CD8-positive, alpha-beta memory T cell (primary cell): Measurements from ENCODE around the gene WWP2. TPM values are rescaled to one million over a fixed set of nuclear protein-coding genes. Genes with fewer than 3 reads are reported as not detected.

Source experiments
- CTCF ChIA-PET: fragments of 350-600 bp; sonication (Branson Sonifier 250); formaldehyde crosslinking; loops from one replicate; lab custom pipeline; 2021; ENCODE audit warnings: antibody characterized with exemption; lab: Charles Lee
- POLR2A ChIA-PET: fragments of 350-600 bp; sonication (Branson Sonifier 250); formaldehyde crosslinking; loops from one replicate; lab custom pipeline; 2021; ENCODE audit warnings: antibody characterized with exemption; lab: Charles Lee
- DNase-seq, 5 donors: peaks; one replicate each; pipeline versions ENCODE4 v3.0.0 to v3.0.0-alpha.2; 2020 to 2022; ENCODE audit warnings: mixed read lengths in 1 of 5
- H3K27ac ChIP-seq: one replicate; pipeline ENCODE4 v1.7.0; 2013; ENCODE audit warnings: low read depth, mild to moderate bottlenecking, low read length, moderate library complexity
- H3K27me3 ChIP-seq: 2 replicates; pipeline ENCODE4 v1.7.0; 2013; ENCODE audit warnings: low read length, mild to moderate bottlenecking; ENCODE audit not compliant: insufficient read depth, poor library complexity, severe bottlenecking
- H3K36me3 ChIP-seq: 2 replicates; pipeline ENCODE4 v1.7.0; 2013; ENCODE audit warnings: mild to moderate bottlenecking, low read length, moderate library complexity; ENCODE audit not compliant: insufficient read depth
- H3K4me1 ChIP-seq: 2 replicates; pipeline ENCODE4 v1.7.0; 2013; ENCODE audit warnings: mild to moderate bottlenecking, low read length, moderate library complexity; ENCODE audit not compliant: insufficient read depth
- H3K4me3 ChIP-seq: 2 replicates; pipeline ENCODE4 v1.7.0; 2013; ENCODE audit warnings: mild to moderate bottlenecking, low read length
- H3K9me3 ChIP-seq: 2 replicates; pipeline ENCODE4 v1.7.0; 2013; ENCODE audit warnings: mild to moderate bottlenecking, low read length
- H3K27ac Mint-ChIP-seq, 8 donors: one replicate each; pipeline ENCODE4 v1.8.0; 2020 to 2021; ENCODE audit warnings: mixed read lengths in 8 of 8, mild to moderate bottlenecking in 6 of 8, inconsistent platforms in 3 of 8, moderate library complexity in 3 of 8
- H3K27me3 Mint-ChIP-seq, 2 donors: one replicate each; pipeline ENCODE4 v1.8.0; 2020 to 2021; ENCODE audit warnings: mixed read lengths in 2 of 2, mild to moderate bottlenecking in 1 of 2, moderate library complexity in 1 of 2
- H3K36me3 Mint-ChIP-seq, 3 donors: one replicate each; pipeline ENCODE4 v1.8.0; 2020 to 2021; ENCODE audit warnings: mixed read lengths in 3 of 3, inconsistent platforms in 1 of 3, mild to moderate bottlenecking in 1 of 3
- H3K4me1 Mint-ChIP-seq, 3 donors: one replicate each; pipeline ENCODE4 v1.8.0; 2020 to 2021; ENCODE audit warnings: mixed read lengths in 3 of 3, inconsistent platforms in 1 of 3, mild to moderate bottlenecking in 1 of 3
- H3K4me3 Mint-ChIP-seq, 7 donors: one replicate each; pipeline ENCODE4 v1.8.0; 2020 to 2021; ENCODE audit warnings: mixed read lengths in 7 of 7, mild to moderate bottlenecking in 6 of 7, moderate library complexity in 4 of 7, inconsistent platforms in 2 of 7
- H3K9me3 Mint-ChIP-seq, 5 donors: one replicate each; pipeline ENCODE4 v1.8.0; 2020 to 2022; ENCODE audit warnings: mixed read lengths in 5 of 5, mild to moderate bottlenecking in 3 of 5, moderate library complexity in 2 of 5, inconsistent platforms in 1 of 5
- polyA plus RNA-seq: library from polyadenylated mRNA; unstranded; fragments of 300-500 nt; fragmentation: Illumina TruSeq; gene quantifications from one replicate; pipeline ENCODE4 v1.2.3, GENCODE V29; 2021
- total RNA-seq, 2 experiments: library from RNA; stranded (reverse); gene quantifications; one replicate each; pipeline ENCODE4 v1.2.3, GENCODE V29; 2021

WWP2 gene
- total and polyA plus RNA-seq, 3 experiments from 2014 or later, result 41.0 to 50.6 (median 46.3) TPM

- CTCF ChIA-PET, result no interaction called here
- DNase-seq, result no peak
- no peaks in the 10 kb centered on the region for H3K9me3 ChIP-seq
- Mint-ChIP-seq H3K9me3 (no peaks in the 10 kb centered on the region), H3K4me3 (no peak overlapping the region), H3K36me3 (peaks cover 0 to 97% (median 11%) of the 10 kb centered on the region in 3 donors), H3K4me1 (no peaks in the 10 kb centered on the region), H3K27ac (peak overlapping the region in 1 of 8 donors; percentile 12), H3K27me3 (no peaks in the 10 kb centered on the region)
- no peaks in the 10 kb centered on the region for H3K4me1 ChIP-seq
- peaks cover 33% of the 10 kb centered on the region for H3K36me3 ChIP-seq
- POLR2A ChIA-PET, result no interaction called here
- H3K4me3 ChIP-seq, result no peak overlapping the region
- H3K27ac ChIP-seq, result no peak overlapping the region
- no peaks in the 10 kb centered on the region for H3K27me3 ChIP-seq
Measured at GRCh38 chr16:69936751-69937211, 174.6 kb downstream of the WWP2 start.

GRCh38 chr16:69937465-69937951 lies 175.4 kb downstream of the WWP2 start:
- ChIA-PET POLR2A (no interaction called here), CTCF (no interaction called here)
- Histone ChIP-seq H3K4me1 (no peaks in the 10 kb centered on the region), H3K27ac (no peak overlapping the region), H3K36me3 (peaks cover 33% of the 10 kb centered on the region), H3K9me3 (no peaks in the 10 kb centered on the region), H3K4me3 (no peak overlapping the region), H3K27me3 (no peaks in the 10 kb centered on the region)
- no peak for DNase-seq
- no peak overlapping the region for H3K27ac Mint-ChIP-seq
- no peaks in the 10 kb centered on the region for H3K4me1 Mint-ChIP-seq
- H3K36me3 Mint-ChIP-seq, result peaks cover 0 to 95% (median 11%) of the 10 kb centered on the region in 3 donors
- no peaks in the 10 kb centered on the region for H3K27me3 Mint-ChIP-seq
- no peak overlapping the region for H3K4me3 Mint-ChIP-seq
- no peaks in the 10 kb centered on the region for H3K9me3 Mint-ChIP-seq

GRCh38 chr16:69938981-69939820 lies 177.1 kb downstream of the WWP2 start:
- ChIA-PET CTCF (interaction anchor here (0.9 kb wide), 1 partner anchor 9 kb away, joined by 3 read pairs; no protein-coding TSS in a partner anchor), POLR2A (interaction anchor here (0.6 kb wide), 1 partner anchor 45 kb away, joined by 5 read pairs; no protein-coding TSS in a partner anchor)
- Mint-ChIP-seq H3K4me1 (no peaks in the 10 kb centered on the region), H3K4me3 (no peak overlapping the region), H3K9me3 (no peaks in the 10 kb centered on the region), H3K27me3 (no peaks in the 10 kb centered on the region), H3K27ac (peak overlapping the region in 1 of 8 donors; percentile 69), H3K36me3 (peaks cover 0 to 82% (median 7%) of the 10 kb centered on the region in 3 donors)
- no peak overlapping the region for H3K4me3 ChIP-seq
- H3K27me3 ChIP-seq, result no peaks in the 10 kb centered on the region
- peaks cover 20% of the 10 kb centered on the region for H3K36me3 ChIP-seq
- no peak overlapping the region for H3K27ac ChIP-seq
- H3K4me1 ChIP-seq, result no peaks in the 10 kb centered on the region
- no peak for DNase-seq
- no peaks in the 10 kb centered on the region for H3K9me3 ChIP-seq

- Histone ChIP-seq H3K27me3 (no peaks in the 10 kb centered on the region), H3K4me1 (no peaks in the 10 kb centered on the region), H3K27ac (no peak overlapping the region), H3K4me3 (no peak overlapping the region), H3K9me3 (no peaks in the 10 kb centered on the region), H3K36me3 (peaks cover 20% of the 10 kb centered on the region)
- H3K27me3 Mint-ChIP-seq, result no peaks in the 10 kb centered on the region
- H3K27ac Mint-ChIP-seq, result no peak overlapping the region
- H3K4me1 Mint-ChIP-seq, result no peaks in the 10 kb centered on the region
- CTCF ChIA-PET, result no interaction called here
- H3K9me3 Mint-ChIP-seq, result no peaks in the 10 kb centered on the region
- H3K36me3 Mint-ChIP-seq, result peaks cover 0 to 74% (median 7%) of the 10 kb centered on the region in 3 donors
- no peak for DNase-seq
- no peak overlapping the region for H3K4me3 Mint-ChIP-seq
- POLR2A ChIA-PET, result interaction anchor here (0.6 kb wide), 1 partner anchor 46 kb away, joined by 5 read pairs; no protein-coding TSS in a partner anchor
Measured at GRCh38 chr16:69939821-69940585, 177.9 kb downstream of the WWP2 start.

- Mint-ChIP-seq H3K27me3 (no peaks in the 10 kb centered on the region), H3K9me3 (no peaks in the 10 kb centered on the region), H3K27ac (no peak overlapping the region), H3K4me1 (no peaks in the 10 kb centered on the region), H3K4me3 (no peak overlapping the region), H3K36me3 (peaks cover 0 to 67% (median 7%) of the 10 kb centered on the region in 3 donors)
- Histone ChIP-seq H3K4me3 (no peak overlapping the region), H3K4me1 (no peaks in the 10 kb centered on the region), H3K36me3 (peaks cover 18% of the 10 kb centered on the region), H3K27me3 (no peaks in the 10 kb centered on the region), H3K27ac (no peak overlapping the region), H3K9me3 (no peaks in the 10 kb centered on the region)
- no peak for DNase-seq
- POLR2A ChIA-PET, result no interaction called here
- CTCF ChIA-PET, result no interaction called here
Measured at GRCh38 chr16:69940676-69941075, 178.5 kb downstream of the WWP2 start.

- no peak for DNase-seq
- Mint-ChIP-seq H3K27ac (peak overlapping the region in 1 of 8 donors; percentile 43), H3K9me3 (no peaks in the 10 kb centered on the region), H3K36me3 (peaks cover 0 to 59% (median 3%) of the 10 kb centered on the region in 3 donors), H3K27me3 (no peaks in the 10 kb centered on the region), H3K4me1 (no peaks in the 10 kb centered on the region), H3K4me3 (no peak overlapping the region)
- Histone ChIP-seq H3K9me3 (no peaks in the 10 kb centered on the region), H3K27ac (no peak overlapping the region), H3K4me1 (no peaks in the 10 kb centered on the region), H3K36me3 (peaks cover 13% of the 10 kb centered on the region), H3K27me3 (no peaks in the 10 kb centered on the region), H3K4me3 (no peak overlapping the region)
- ChIA-PET CTCF (no interaction called here), POLR2A (no interaction called here)
Measured at GRCh38 chr16:69941251-69942098, 179.3 kb downstream of the WWP2 start.

GRCh38 chr16:69942099-69942491 lies 180.0 kb downstream of the WWP2 start:
- Histone ChIP-seq H3K27me3 (no peaks in the 10 kb centered on the region), H3K9me3 (no peaks in the 10 kb centered on the region), H3K4me3 (no peak overlapping the region), H3K4me1 (no peaks in the 10 kb centered on the region), H3K36me3 (peaks cover 7% of the 10 kb centered on the region), H3K27ac (no peak overlapping the region)
- H3K4me3 Mint-ChIP-seq, result no peak overlapping the region
- H3K36me3 Mint-ChIP-seq, result peaks cover 0 to 53% (median 3%) of the 10 kb centered on the region in 3 donors
- DNase-seq, result no peak
- CTCF ChIA-PET, result no interaction called here
- no peaks in the 10 kb centered on the region for H3K27me3 Mint-ChIP-seq
- H3K4me1 Mint-ChIP-seq, result no peaks in the 10 kb centered on the region
- POLR2A ChIA-PET, result no interaction called here
- no peaks in the 10 kb centered on the region for H3K9me3 Mint-ChIP-seq
- H3K27ac Mint-ChIP-seq, result no peak overlapping the region
